Thymus (tissue), 11 donors: Measurements from ENCODE around the gene ZG16. TPM values are rescaled to one million over a fixed set of nuclear protein-coding genes. Genes with fewer than 3 reads are reported as not detected.
A peak's percentile ranks its signal among the peaks of the same experiment; 100 is the strongest.

Experiments used
- DNase-seq, 9 donors: peaks; one replicate each; pipeline ENCODE4 v3.0.0-alpha.2; 2013; ENCODE audit warnings: low spot score in 9 of 9, low read depth in 6 of 9, missing footprints in 1 of 9
- H3K27ac ChIP-seq, 2 donors: one replicate each; pipeline ENCODE4 v1.5.1; 2013; ENCODE audit warnings: control low read depth in 1 of 2, low read depth in 1 of 2, low read length in 1 of 2, mild to moderate bottlenecking in 1 of 2, moderate library complexity in 1 of 2
- H3K27me3 ChIP-seq, 2 donors: one replicate each; pipeline ENCODE4 v1.5.1; 2013; ENCODE audit warnings: low read length in 1 of 2; ENCODE audit not compliant: control insufficient read depth in 2 of 2, insufficient read depth in 1 of 2
- H3K36me3 ChIP-seq, 2 donors: one replicate each; pipeline ENCODE4 v1.5.1; 2013; ENCODE audit warnings: low read length in 1 of 2, mild to moderate bottlenecking in 1 of 2, moderate library complexity in 1 of 2; ENCODE audit not compliant: control insufficient read depth in 2 of 2, insufficient read depth in 2 of 2
- H3K4me1 ChIP-seq, 2 donors: one replicate each; pipeline ENCODE4 v1.5.1; 2013; ENCODE audit warnings: low read length in 2 of 2; ENCODE audit not compliant: control insufficient read depth in 2 of 2, insufficient read depth in 2 of 2
- H3K4me3 ChIP-seq, 2 donors: one replicate each; pipeline ENCODE4 v1.5.1; 2013; ENCODE audit warnings: low read length in 2 of 2, control low read depth in 1 of 2, mild to moderate bottlenecking in 1 of 2
- H3K9me3 ChIP-seq, 2 donors: one replicate each; pipeline ENCODE4 v1.5.1; 2013; ENCODE audit warnings: low read length in 1 of 2, mild to moderate bottlenecking in 1 of 2; ENCODE audit not compliant: control insufficient read depth in 2 of 2, insufficient read depth in 1 of 2
- WGBS: extraction: QIAGEN DNeasy Blood & Tissue Kit; methylation state at CpG from one replicate; pipeline ENCODE4 v1.1.7; 2013; 5-methylcytosine and 5-hydroxymethylcytosine counted together
- polyA plus RNA-seq: library from polyadenylated mRNA; stranded (reverse); fragments of 200-250 nt; gene quantifications from one replicate; pipeline ENCODE4 v1.2.3, GENCODE V29; 2013
- total RNA-seq: library from RNA; stranded (reverse); fragments of 120-200 nt; gene quantifications from one replicate; pipeline ENCODE4 v1.2.4, GENCODE V29; 2013
- donor health status: healthy.

Gene ZG16
- total and polyA plus RNA-seq, 2 donors = 0.09 to 0.27 TPM

DNA sequence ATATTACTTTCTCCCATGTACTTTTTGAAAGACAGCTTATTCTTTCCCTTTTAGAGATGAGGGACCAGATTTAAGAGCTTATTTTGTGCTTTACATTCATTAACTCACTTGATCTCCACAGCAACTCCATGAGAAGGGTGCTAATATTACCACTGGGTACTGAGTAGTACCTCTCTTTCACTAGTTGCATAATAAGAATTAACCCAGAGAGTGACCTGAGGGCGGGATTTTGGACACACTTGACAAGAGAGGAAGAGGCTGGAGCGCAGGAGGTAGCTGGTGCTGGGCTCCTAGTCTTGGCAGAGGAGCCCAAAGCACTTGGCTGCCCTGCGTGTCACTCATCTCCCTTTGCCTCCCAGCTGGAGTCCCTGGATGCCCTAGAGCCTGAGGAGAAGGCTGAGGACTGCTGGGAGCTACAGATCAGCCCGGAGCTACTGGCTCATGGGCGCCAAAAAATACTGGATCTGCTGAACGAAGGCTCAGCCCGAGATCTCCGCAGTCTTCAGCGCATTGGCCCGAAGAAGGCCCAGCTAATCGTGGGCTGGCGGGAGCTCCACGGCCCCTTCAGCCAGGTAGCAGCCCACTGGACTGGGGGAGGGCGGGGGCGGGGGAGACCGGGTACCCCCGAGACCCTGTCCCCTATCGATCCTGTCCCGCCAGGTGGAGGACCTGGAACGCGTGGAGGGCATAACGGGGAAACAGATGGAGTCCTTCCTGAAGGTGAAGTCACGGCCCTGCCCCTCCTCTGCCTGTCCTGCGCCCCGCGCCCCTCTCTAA lies 26.6 kb downstream of the ZG16 start:
- peaks cover 20 to 40% of the 10 kb centered on the region in 2 donors for H3K4me1 ChIP-seq
- peak overlapping the region; percentile 98 for H3K27ac ChIP-seq
- no peaks in the 10 kb centered on the region for H3K27me3 ChIP-seq
- peak overlapping the region; percentile 80 to 86 for H3K4me3 ChIP-seq
- H3K36me3 ChIP-seq = peaks cover 37 to 71% of the 10 kb centered on the region in 2 donors
- H3K9me3 ChIP-seq = no peaks in the 10 kb centered on the region
- DNase-seq = peak in 1 of 9 donors; percentile 36
- WGBS = 28% methylated on average over 26 of the region's 26 CpGs

GRCh38 chr16:29805232-29806098 lies 27.4 kb downstream of the ZG16 start:
- peaks cover 40 to 75% of the 10 kb centered on the region in 2 donors for H3K36me3 ChIP-seq
- DNase-seq = peak; percentile 87 to 99 (median 97)
- H3K27ac ChIP-seq = peak overlapping the region; percentile 98
- WGBS = under 1% methylated on average over 97 of the region's 103 CpGs
- peaks cover 26 to 48% of the 10 kb centered on the region in 2 donors for H3K4me1 ChIP-seq
- no peaks in the 10 kb centered on the region for H3K9me3 ChIP-seq
- peaks cover 0 to 5% of the 10 kb centered on the region in 2 donors for H3K27me3 ChIP-seq
- peak overlapping the region; percentile 80 to 86 for H3K4me3 ChIP-seq

- Histone ChIP-seq H3K36me3 (peaks cover 37 to 75% of the 10 kb centered on the region in 2 donors), H3K27me3 (peaks cover 0 to 11% of the 10 kb centered on the region in 2 donors), H3K9me3 (no peaks in the 10 kb centered on the region), H3K4me1 (peaks cover 30 to 55% of the 10 kb centered on the region in 2 donors), H3K4me3 (peak within 1 kb of the TSS; percentile 80 to 86), H3K27ac (peak within 1 kb of the TSS; percentile 98)
- peak in 3 of 9 donors; percentile 68 to 86 (median 82) for DNase-seq
- 3% methylated on average over 65 of the region's 67 CpGs for WGBS
Observed at GRCh38 chr16:29806099-29806579, 28.1 kb downstream of the ZG16 start, which contains the start of gene MAZ. MAZ (plus strand) TSS chr16:29806529; CDS start chr16:29806702, 173 bp downstream.

DNA sequence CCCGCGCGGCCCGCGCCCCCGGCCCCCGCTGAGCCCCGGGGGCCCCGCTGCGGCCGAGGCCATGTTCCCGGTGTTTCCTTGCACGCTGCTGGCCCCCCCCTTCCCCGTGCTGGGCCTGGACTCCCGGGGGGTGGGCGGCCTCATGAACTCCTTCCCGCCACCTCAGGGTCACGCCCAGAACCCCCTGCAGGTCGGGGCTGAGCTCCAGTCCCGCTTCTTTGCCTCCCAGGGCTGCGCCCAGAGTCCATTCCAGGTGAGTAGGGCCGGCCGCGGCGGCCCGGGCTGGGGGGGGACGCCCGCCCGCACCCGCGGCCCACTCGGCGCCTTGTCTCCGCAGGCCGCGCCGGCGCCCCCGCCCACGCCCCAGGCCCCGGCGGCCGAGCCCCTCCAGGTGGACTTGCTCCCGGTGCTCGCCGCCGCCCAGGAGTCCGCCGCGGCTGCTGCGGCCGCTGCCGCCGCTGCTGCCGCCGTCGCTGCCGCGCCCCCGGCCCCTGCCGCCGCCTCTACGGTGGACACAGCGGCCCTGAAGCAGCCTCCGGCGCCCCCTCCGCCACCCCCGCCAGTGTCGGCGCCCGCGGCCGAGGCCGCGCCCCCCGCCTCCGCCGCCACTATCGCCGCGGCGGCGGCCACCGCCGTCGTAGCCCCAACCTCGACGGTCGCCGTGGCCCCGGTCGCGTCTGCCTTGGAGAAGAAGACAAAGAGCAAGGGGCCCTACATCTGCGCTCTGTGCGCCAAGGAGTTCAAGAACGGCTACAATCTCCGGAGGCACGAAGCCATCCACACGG lies 28.8 kb downstream of the ZG16 start:
- DNase-seq = peak in 2 of 9 donors; percentile 52 to 77
- Histone ChIP-seq H3K4me1 (peaks cover 36 to 62% of the 10 kb centered on the region in 2 donors), H3K27ac (peak overlapping the region; percentile 97 to 98), H3K36me3 (peaks cover 30 to 68% of the 10 kb centered on the region in 2 donors), H3K27me3 (peaks cover 0 to 18% of the 10 kb centered on the region in 2 donors), H3K4me3 (peak overlapping the region; percentile 70 to 86), H3K9me3 (no peaks in the 10 kb centered on the region)
- WGBS = under 1% methylated on average over 99 of the region's 99 CpGs

GRCh38 chr16:29807426-29808218 lies 29.6 kb downstream of the ZG16 start:
- peak overlapping the region; percentile 70 to 86 for H3K4me3 ChIP-seq
- peaks cover 28 to 60% of the 10 kb centered on the region in 2 donors for H3K36me3 ChIP-seq
- under 1% methylated on average over 69 of the region's 69 CpGs for WGBS
- H3K9me3 ChIP-seq = no peaks in the 10 kb centered on the region
- DNase-seq = peak in 8 of 9 donors; percentile 80 to 94 (median 87)
- peaks cover 41 to 69% of the 10 kb centered on the region in 2 donors for H3K4me1 ChIP-seq
- peak overlapping the region; percentile 97 to 98 for H3K27ac ChIP-seq
- H3K27me3 ChIP-seq = peaks cover 5 to 26% of the 10 kb centered on the region in 2 donors

DNA sequence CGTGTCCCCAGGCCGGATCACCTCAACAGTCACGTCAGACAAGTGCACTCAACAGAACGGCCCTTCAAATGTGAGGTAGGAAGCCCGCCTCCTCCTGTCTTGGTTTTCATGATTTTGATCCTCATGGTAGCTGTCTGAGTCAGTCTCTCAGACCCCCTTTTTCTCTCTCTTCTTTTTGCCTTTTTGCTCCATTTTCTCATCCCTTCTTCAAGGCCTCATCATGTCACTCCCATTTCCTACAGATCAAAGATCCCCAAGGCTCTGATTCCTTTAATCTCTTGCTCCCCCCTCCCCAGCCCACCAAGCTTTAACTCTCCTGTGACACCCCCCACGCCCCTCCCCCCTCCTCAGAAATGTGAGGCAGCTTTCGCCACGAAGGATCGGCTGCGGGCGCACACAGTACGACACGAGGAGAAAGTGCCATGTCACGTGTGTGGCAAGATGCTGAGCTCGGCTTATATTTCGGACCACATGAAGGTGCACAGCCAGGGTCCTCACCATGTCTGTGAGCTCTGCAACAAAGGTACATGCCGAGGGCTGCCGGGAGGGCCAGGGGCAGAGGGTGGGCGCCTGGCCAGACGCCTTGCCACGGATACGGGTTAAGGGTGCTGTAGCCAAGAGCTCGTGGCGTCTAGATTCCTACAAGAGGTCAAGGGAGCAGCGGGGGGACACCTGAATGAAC lies 30.3 kb downstream of the ZG16 start:
- peaks cover 0 to 5% of the 10 kb centered on the region in 2 donors for H3K9me3 ChIP-seq
- H3K27me3 ChIP-seq = peaks cover 8 to 33% of the 10 kb centered on the region in 2 donors
- no peak for DNase-seq
- H3K27ac ChIP-seq = peak overlapping the region; percentile 97 to 98
- H3K36me3 ChIP-seq = peaks cover 25 to 53% of the 10 kb centered on the region in 2 donors
- H3K4me1 ChIP-seq = peaks cover 43 to 74% of the 10 kb centered on the region in 2 donors
- H3K4me3 ChIP-seq = peak overlapping the region; percentile 70 to 86
- WGBS = 70% methylated on average over 25 of the region's 25 CpGs

GRCh38 chr16:29809031-29809747 lies 31.1 kb downstream of the ZG16 start:
- Histone ChIP-seq H3K27me3 (peaks cover 8 to 42% of the 10 kb centered on the region in 2 donors), H3K9me3 (peaks cover 0 to 5% of the 10 kb centered on the region in 2 donors), H3K4me3 (peak overlapping the region; percentile 70 to 86), H3K4me1 (peaks cover 35 to 75% of the 10 kb centered on the region in 2 donors), H3K27ac (no peak overlapping the region), H3K36me3 (peaks cover 25 to 45% of the 10 kb centered on the region in 2 donors)
- DNase-seq = no peak
- whole genome bisulfite sequencing = 94% methylated on average over 31 of the region's 31 CpGs
